ENCODE data around the gene NAPB.

NAPB gene

DNA sequence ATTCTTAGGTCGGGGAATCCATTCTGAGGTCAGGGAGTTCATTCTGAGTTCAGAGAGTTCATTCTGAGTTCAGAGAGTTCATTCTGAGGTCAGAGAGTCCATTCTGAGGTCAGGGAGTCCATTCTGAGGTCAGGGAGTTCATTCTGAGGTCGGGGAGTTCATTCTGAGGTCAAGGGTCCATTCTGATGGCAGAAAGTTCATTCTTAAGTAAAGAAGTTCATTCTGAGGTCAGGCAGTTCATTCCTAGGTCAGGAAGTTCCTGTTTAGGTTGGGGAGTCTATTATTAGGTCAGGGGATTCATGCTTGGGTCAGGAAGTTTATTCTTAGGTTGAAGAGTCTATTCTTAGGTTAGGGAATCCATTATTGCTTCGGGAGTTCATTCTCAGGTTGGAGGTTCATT is 87.2 kb downstream of the NAPB start:
- no peak overlapping the region for H3K4me3 ChIP-seq (ENCODE audit: low read depth, low read length)
- no peak for TF ChIP-seq CTCF (IDR thresholded peaks at IDR 0.05; ENCODE audit: low read depth, low read length)
- peaks cover 66% of the 10 kb centered on the region for H3K27me3 ChIP-seq (ENCODE audit: insufficient read depth, low read depth, severe bottlenecking)
- H3K36me3 ChIP-seq, result no peaks in the 10 kb centered on the region
- DNase-seq, result no peak
- H3K27ac ChIP-seq, result no peak overlapping the region
- no peaks in the 10 kb centered on the region for H3K9me3 ChIP-seq (ENCODE audit: severe bottlenecking)

- Histone ChIP-seq H3K4me3 (ENCODE audit: low read depth, low read length) (no peak overlapping the region), H3K27ac (no peak overlapping the region), H3K27me3 (ENCODE audit: insufficient read depth, low read depth, severe bottlenecking) (peaks cover 78% of the 10 kb centered on the region), H3K36me3 (no peaks in the 10 kb centered on the region), H3K9me3 (ENCODE audit: severe bottlenecking) (no peaks in the 10 kb centered on the region)
- no peak for DNase-seq
- TF ChIP-seq CTCF (IDR thresholded peaks at IDR 0.05; ENCODE audit: low read depth, low read length), result no peak
Observed at GRCh38 chr20:23332467-23332866, 88.8 kb downstream of the NAPB start.

DNA sequence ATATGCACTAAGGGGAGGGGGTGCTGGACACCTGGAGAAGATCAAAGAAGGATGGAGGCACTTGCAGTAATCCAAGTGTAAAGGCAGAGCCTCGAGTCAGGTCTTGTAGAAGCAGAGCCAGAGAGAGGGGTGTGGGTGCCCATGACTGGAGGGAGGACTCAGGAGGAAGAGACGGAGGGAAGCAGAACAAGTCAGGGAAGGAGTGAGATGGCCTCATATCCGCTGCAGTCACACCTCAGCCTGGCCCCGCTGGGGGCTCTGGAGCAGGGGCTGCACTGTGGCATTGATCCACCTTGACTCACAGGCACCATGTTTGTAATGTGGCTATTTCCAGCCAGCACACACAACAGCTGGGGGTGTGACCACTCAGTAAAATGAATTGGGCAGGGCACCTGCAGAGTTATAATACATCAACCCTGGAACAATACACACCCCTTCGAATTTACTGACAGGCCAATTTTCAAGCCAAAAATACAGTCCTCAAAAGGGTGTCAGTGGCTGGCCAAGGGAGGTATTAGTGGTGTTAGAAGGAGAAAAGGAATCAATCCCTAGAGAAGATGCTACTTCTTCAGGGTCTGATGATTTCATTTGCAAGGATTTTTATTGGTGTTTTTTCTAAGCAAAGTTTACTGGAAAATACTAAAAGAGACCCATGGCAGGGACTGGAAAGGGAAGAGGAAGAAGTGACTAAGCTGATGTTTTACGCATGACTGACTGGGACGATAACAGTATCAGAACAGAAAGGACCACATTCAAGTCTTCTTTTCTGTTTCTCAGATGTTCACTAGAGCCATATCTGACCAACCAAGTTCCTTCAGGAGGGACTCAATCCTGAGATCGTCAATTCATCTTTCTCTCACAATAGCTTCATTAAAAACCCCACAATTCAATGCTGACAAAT is 89.6 kb downstream of the NAPB start:
- no peak for TF ChIP-seq CTCF (IDR thresholded peaks at IDR 0.05; ENCODE audit: low read depth, low read length)
- Histone ChIP-seq H3K27me3 (ENCODE audit: insufficient read depth, low read depth, severe bottlenecking) (peaks cover 82% of the 10 kb centered on the region), H3K4me3 (ENCODE audit: low read depth, low read length) (no peak overlapping the region), H3K36me3 (no peaks in the 10 kb centered on the region), H3K27ac (no peak overlapping the region), H3K9me3 (ENCODE audit: severe bottlenecking) (no peaks in the 10 kb centered on the region)
- DNase-seq, result no peak

GRCh38 chr20:23327617-23328333 is 93.5 kb downstream of the NAPB start:
- peaks cover 86% of the 10 kb centered on the region for H3K27me3 ChIP-seq (ENCODE audit: insufficient read depth, low read depth, severe bottlenecking)
- H3K9me3 ChIP-seq (ENCODE audit: severe bottlenecking), result no peaks in the 10 kb centered on the region
- no peak for TF ChIP-seq CTCF (IDR thresholded peaks at IDR 0.05; ENCODE audit: low read depth, low read length)
- DNase-seq, result no peak
- H3K4me3 ChIP-seq (ENCODE audit: low read depth, low read length), result no peak overlapping the region
- H3K36me3 ChIP-seq, result no peaks in the 10 kb centered on the region
- H3K27ac ChIP-seq, result no peak overlapping the region

DNA sequence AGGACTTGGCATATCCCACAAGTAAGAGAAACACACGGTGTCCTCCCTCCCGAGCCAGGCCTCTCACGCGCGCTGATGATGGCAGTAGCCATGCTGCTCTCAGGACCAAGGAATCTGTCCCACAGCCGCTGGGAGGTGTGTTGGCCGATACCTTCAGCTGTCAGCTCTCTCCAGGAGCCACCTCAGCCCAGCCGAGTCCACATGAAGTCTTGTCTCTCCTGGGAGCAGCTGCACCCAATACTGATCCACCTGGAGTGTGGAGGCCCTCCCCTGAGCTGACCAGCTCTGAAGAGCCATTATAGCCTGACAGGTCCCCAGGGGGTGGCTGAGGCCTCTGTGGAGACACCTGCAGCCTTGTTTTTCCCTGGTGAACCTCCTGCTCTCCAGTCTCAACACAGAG is 94.5 kb downstream of the NAPB start:
- Histone ChIP-seq H3K4me3 (ENCODE audit: low read depth, low read length) (no peak overlapping the region), H3K9me3 (ENCODE audit: severe bottlenecking) (no peaks in the 10 kb centered on the region), H3K27ac (no peak overlapping the region), H3K27me3 (ENCODE audit: insufficient read depth, low read depth, severe bottlenecking) (peaks cover 84% of the 10 kb centered on the region), H3K36me3 (no peaks in the 10 kb centered on the region)
- no peak for DNase-seq
- TF ChIP-seq CTCF (IDR thresholded peaks at IDR 0.05; ENCODE audit: low read depth, low read length), result no peak
